ENCODE measurements around the gene ADGRA1.

ADGRA1 gene

DNA sequence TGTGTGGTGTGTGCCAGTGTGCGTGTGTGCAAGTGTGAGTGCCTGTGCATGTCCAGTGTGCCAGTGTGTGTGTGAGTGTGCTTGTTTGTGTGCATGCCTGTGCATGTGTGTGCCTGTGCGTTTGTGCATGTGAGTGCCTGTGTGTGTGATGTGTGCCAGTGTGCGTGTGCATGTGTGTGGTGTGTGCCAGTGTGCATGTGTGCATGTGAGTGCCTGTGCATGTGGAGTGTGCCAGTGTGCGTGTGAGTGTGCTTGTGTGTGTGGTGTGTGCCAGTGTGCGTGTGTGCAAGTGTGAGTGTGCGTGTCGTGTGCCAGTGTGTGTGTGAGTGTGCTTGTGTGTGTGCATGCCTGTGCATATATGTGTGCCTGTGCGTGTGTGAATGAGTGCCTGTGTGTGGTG lies 33.8 kb downstream of the ADGRA1 start:
- H3K36me3 ChIP-seq (ENCODE audit: insufficient read depth, low read length), result no peaks in the 10 kb centered on the region
- H3F3A ChIP-seq (ENCODE audit: insufficient read depth, low read length), result no peaks in the 10 kb centered on the region
- TF ChIP-seq, protein P1, sequence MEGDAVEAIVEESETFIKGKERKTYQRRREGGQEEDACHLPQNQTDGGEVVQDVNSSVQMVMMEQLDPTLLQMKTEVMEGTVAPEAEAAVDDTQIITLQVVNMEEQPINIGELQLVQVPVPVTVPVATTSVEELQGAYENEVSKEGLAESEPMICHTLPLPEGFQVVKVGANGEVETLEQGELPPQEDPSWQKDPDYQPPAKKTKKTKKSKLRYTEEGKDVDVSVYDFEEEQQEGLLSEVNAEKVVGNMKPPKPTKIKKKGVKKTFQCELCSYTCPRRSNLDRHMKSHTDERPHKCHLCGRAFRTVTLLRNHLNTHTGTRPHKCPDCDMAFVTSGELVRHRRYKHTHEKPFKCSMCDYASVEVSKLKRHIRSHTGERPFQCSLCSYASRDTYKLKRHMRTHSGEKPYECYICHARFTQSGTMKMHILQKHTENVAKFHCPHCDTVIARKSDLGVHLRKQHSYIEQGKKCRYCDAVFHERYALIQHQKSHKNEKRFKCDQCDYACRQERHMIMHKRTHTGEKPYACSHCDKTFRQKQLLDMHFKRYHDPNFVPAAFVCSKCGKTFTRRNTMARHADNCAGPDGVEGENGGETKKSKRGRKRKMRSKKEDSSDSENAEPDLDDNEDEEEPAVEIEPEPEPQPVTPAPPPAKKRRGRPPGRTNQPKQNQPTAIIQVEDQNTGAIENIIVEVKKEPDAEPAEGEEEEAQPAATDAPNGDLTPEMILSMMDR (IDR thresholded peaks at IDR 0.05; ENCODE audit: low read length), result no peak
- TF ChIP-seq EZH2 (IDR thresholded peaks at IDR 0.05; ENCODE audit: borderline replicate concordance, low read length), result no peak
- H3K9ac ChIP-seq (ENCODE audit: low read length), result no peak overlapping the region
- H3K4me3 ChIP-seq (ENCODE audit: low read depth, low read length, poor library complexity, severe bottlenecking), result no peak overlapping the region
- no peaks in the 10 kb centered on the region for H4K20me1 ChIP-seq (ENCODE audit: insufficient read depth, low read length)
- no peak overlapping the region for H2AFZ ChIP-seq (ENCODE audit: low read length)
- no peaks in the 10 kb centered on the region for H3K27me3 ChIP-seq (ENCODE audit: insufficient read depth, low read length)
- H3K4me2 ChIP-seq (ENCODE audit: low read length), result no peak overlapping the region
- no peaks in the 10 kb centered on the region for H3K9me3 ChIP-seq (ENCODE audit: low read length)
- no peaks in the 10 kb centered on the region for H3K79me2 ChIP-seq (ENCODE audit: insufficient read depth, low read length)
- H3K4me1 ChIP-seq (ENCODE audit: insufficient read depth, low read length, severe bottlenecking), result no peaks in the 10 kb centered on the region
- no peak overlapping the region for H3K27ac ChIP-seq (ENCODE audit: low read depth, low read length, poor library complexity, severe bottlenecking)
- H3K9me2 ChIP-seq (ENCODE audit: low read depth, low read length), result no peaks in the 10 kb centered on the region

DNA sequence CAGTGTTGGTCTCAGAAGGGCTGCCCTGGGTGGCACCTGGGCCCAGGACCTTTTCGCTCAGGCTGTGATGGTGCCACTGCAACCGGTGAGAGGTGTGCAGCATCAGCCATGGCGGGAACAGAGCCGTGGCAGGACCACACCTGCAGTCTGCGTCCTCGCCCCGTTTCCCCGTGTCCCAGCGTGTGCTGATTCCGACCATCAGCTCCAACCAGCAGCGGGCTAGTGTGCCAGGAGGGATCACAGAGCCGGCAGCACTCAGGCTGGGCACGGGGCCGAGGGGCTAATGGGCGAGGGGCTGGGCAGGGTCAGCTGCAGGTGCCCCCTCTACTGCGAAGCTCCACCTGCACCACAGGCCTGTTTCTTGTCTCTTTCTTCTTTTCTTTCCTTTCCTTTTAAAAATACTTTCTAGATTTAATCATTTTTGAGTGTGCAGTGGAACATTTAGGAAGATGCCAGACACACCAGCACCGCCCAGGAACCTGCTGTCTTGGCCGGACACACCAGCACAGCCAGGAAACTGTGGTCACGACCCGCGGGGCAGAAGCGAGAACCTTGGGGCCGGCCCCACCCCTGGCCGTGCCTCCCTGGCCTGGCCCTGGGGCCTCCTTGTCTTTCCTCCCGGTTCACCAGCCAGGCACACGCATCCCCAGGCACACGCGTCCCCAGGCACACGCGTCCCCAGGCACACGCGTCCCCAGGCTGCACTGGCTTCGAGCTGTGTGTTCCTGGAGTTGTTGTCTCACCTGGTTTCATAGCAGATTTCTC lies 34.6 kb downstream of the ADGRA1 start:
- no peaks in the 10 kb centered on the region for H3K9me3 ChIP-seq (ENCODE audit: low read length)
- H3F3A ChIP-seq (ENCODE audit: insufficient read depth, low read length), result no peaks in the 10 kb centered on the region
- TF ChIP-seq, protein P1 (IDR thresholded peaks at IDR 0.05; ENCODE audit: low read length), result no peak
- TF ChIP-seq EZH2 (IDR thresholded peaks at IDR 0.05; ENCODE audit: borderline replicate concordance, low read length), result no peak
- H3K9me2 ChIP-seq (ENCODE audit: low read depth, low read length), result no peaks in the 10 kb centered on the region
- H3K4me1 ChIP-seq (ENCODE audit: insufficient read depth, low read length, severe bottlenecking), result no peaks in the 10 kb centered on the region
- no peak overlapping the region for H2AFZ ChIP-seq (ENCODE audit: low read length)
- no peaks in the 10 kb centered on the region for H3K27me3 ChIP-seq (ENCODE audit: insufficient read depth, low read length)
- H3K4me3 ChIP-seq (ENCODE audit: low read depth, low read length, poor library complexity, severe bottlenecking), result no peak overlapping the region
- H3K27ac ChIP-seq (ENCODE audit: low read depth, low read length, poor library complexity, severe bottlenecking), result no peak overlapping the region
- H3K36me3 ChIP-seq (ENCODE audit: insufficient read depth, low read length), result no peaks in the 10 kb centered on the region
- no peak overlapping the region for H3K9ac ChIP-seq (ENCODE audit: low read length)
- H4K20me1 ChIP-seq (ENCODE audit: insufficient read depth, low read length), result no peaks in the 10 kb centered on the region
- no peak overlapping the region for H3K4me2 ChIP-seq (ENCODE audit: low read length)
- no peaks in the 10 kb centered on the region for H3K79me2 ChIP-seq (ENCODE audit: insufficient read depth, low read length)

DNA sequence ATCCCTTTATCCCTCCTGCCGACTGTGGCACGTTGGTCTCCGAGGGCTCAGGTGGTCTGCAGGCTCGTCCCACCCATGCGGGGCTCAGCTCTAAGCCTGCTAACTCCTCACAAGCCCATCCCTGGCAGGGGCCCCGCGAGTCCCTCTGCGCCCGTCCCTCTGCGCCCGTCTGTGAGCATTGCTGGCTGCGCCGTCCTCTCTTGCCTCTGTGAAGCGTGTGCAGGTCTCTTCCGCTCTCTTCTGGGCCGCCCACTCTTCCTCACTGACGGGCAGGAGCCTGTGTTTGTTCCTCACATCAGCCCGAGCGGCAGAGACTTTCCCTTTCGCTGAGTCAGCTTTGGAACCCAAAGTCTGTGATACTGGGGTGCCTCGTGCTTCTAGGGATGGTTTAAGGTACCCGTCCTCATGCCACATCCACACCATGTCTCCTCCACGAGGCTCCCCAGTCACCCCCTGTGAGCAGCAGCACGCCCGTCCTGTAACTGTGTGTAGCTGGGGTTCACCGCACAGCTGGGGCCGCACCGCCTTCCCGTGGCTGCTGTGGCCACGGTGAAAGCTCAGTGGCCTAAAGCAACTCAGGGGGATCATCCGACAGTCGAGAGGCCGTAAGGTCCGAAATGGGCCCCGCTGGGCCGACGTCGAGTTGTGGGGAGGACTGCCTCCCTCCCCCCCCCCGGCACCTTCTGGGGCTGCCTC lies 35.5 kb downstream of the ADGRA1 start:
- Histone ChIP-seq H3K9me3 (ENCODE audit: low read length) (no peaks in the 10 kb centered on the region), H3K9me2 (ENCODE audit: low read depth, low read length) (no peaks in the 10 kb centered on the region), H3K27me3 (ENCODE audit: insufficient read depth, low read length) (no peaks in the 10 kb centered on the region), H3K79me2 (ENCODE audit: insufficient read depth, low read length) (no peaks in the 10 kb centered on the region), H3K4me2 (ENCODE audit: low read length) (no peak overlapping the region), H3K4me3 (ENCODE audit: low read depth, low read length, poor library complexity, severe bottlenecking) (no peak overlapping the region), H3F3A (ENCODE audit: insufficient read depth, low read length) (no peaks in the 10 kb centered on the region), H3K4me1 (ENCODE audit: insufficient read depth, low read length, severe bottlenecking) (no peaks in the 10 kb centered on the region), H3K27ac (ENCODE audit: low read depth, low read length, poor library complexity, severe bottlenecking) (no peak overlapping the region), H2AFZ (ENCODE audit: low read length) (no peak overlapping the region), H4K20me1 (ENCODE audit: insufficient read depth, low read length) (no peaks in the 10 kb centered on the region), H3K9ac (ENCODE audit: low read length) (no peak overlapping the region), H3K36me3 (ENCODE audit: insufficient read depth, low read length) (no peaks in the 10 kb centered on the region)
- no peak for TF ChIP-seq EZH2 (IDR thresholded peaks at IDR 0.05; ENCODE audit: borderline replicate concordance, low read length)
- TF ChIP-seq, protein P1 (IDR thresholded peaks at IDR 0.05; ENCODE audit: low read length), result no peak

Data from OCI-LY1 (cell line).